SK-N-SH (cell line): Measurements from ENCODE around the gene CACNG4. TPM values are rescaled to one million over a fixed set of nuclear protein-coding genes. Genes with fewer than 3 reads are reported as not detected.

Experiments used
- CTCF ChIA-PET: fragments of 300-600, 350-600 bp; formaldehyde crosslinking; extraction: SDS; loops from one replicate; lab custom pipeline; 2021; lab: Yijun Ruan, JAX
- POLR2A ChIA-PET: fragments of 350-600 bp; sonication (Branson Sonifier 250); formaldehyde crosslinking; extraction: SDS; loops from one replicate; lab custom pipeline; 2020; ENCODE audit warnings: antibody characterized with exemption, inconsistent platforms; lab: Yijun Ruan, JAX
- DNase-seq: peaks from one replicate; pipeline ENCODE4 v3.0.0; 2012
- H2AFZ ChIP-seq: fragments of 200-600 bp; sonication (generic); 2 replicates; pipeline ENCODE4 v1.8.1; 2016; ENCODE audit warnings: antibody characterized with exemption, mild to moderate bottlenecking, low read depth
- H3F3A ChIP-seq: fragments of 200-600 bp; sonication (generic); replicated peaks from 2 replicates; pipeline ENCODE3; 2016; ENCODE audit warnings: antibody characterized with exemption, mild to moderate bottlenecking; ENCODE audit not compliant: insufficient read depth
- H3K27ac ChIP-seq, 2 experiments: fragments of 200-500 bp in 1 of 2; fragments of 200-600 bp in 1 of 2; sonication (Bioruptor generic) in 1 of 2; sonication (generic), shearing (Covaris generic) in 1 of 2; 2 replicates each; pipeline versions ENCODE4 v1.5.1 to v1.6.1; 2014 to 2016; ENCODE audit warnings: low read depth in 2 of 2, inconsistent platforms in 1 of 2, low read length in 1 of 2, mild to moderate bottlenecking in 1 of 2, mixed read lengths in 1 of 2
- H3K27me3 ChIP-seq: fragments of 200-600 bp; sonication (generic), shearing (Covaris generic); 2 replicates; pipeline ENCODE4 v1.6.1; 2016; ENCODE audit warnings: mixed run types; ENCODE audit not compliant: insufficient read depth
- H3K36me3 ChIP-seq, 2 experiments: fragments of 200-500 bp in 1 of 2; fragments of 200-600 bp in 1 of 2; sonication (Bioruptor generic) in 1 of 2; sonication (generic) in 1 of 2; replicated peaks in 1 of 2; 2 replicates each; pipeline versions ENCODE3 to v1.5.1; 2014 to 2016; ENCODE audit warnings: low read length in 1 of 2, mild to moderate bottlenecking in 1 of 2; ENCODE audit not compliant: insufficient read depth in 2 of 2, control insufficient read depth in 1 of 2
- H3K4me1 ChIP-seq, 2 experiments: fragments of 200-500 bp in 1 of 2; fragments of 200-600 bp in 1 of 2; sonication (Bioruptor generic) in 1 of 2; sonication (generic), shearing (Covaris generic) in 1 of 2; 2 replicates each; pipeline versions ENCODE4 v1.5.1 to v1.6.1; 2014 to 2016; ENCODE audit warnings: low read depth in 1 of 2, low read length in 1 of 2, mixed run types in 1 of 2; ENCODE audit not compliant: insufficient read depth in 2 of 2, control insufficient read depth in 1 of 2
- H3K4me2 ChIP-seq: fragments of 200-600 bp; sonication (generic), shearing (Covaris generic); 2 replicates; pipeline ENCODE4 v1.6.1; 2017; ENCODE audit warnings: mixed run types
- H3K4me3 ChIP-seq, 2 experiments: fragments of 200-500 bp in 1 of 2; fragments of 200-600 bp in 1 of 2; sonication (Bioruptor generic) in 1 of 2; sonication (generic), shearing (Covaris generic) in 1 of 2; 2 replicates each; pipeline versions ENCODE4 v1.5.1 to v1.8.1; 2014 to 2016; ENCODE audit warnings: low read depth in 2 of 2, inconsistent platforms in 1 of 2, low read length in 1 of 2, mild to moderate bottlenecking in 1 of 2, mixed read lengths in 1 of 2, moderate library complexity in 1 of 2
- H3K79me2 ChIP-seq: fragments of 200-600 bp; sonication (generic); 2 replicates; pipeline ENCODE4 v1.8.1; 2017; ENCODE audit warnings: mild to moderate bottlenecking; ENCODE audit not compliant: insufficient read depth
- H3K9ac ChIP-seq: fragments of 200-600 bp; sonication (generic); 2 replicates; pipeline ENCODE4 v1.6.1; 2017; ENCODE audit warnings: mixed run types
- H3K9me2 ChIP-seq: fragments of 200-600 bp; sonication (generic); 2 replicates; pipeline ENCODE4 v1.6.1; 2017; ENCODE audit warnings: mixed run types
- H3K9me3 ChIP-seq: fragments of 200-600 bp; sonication (generic); 2 replicates; pipeline ENCODE4 v1.6.1; 2017; ENCODE audit warnings: mixed run types, mild to moderate bottlenecking, moderate library complexity
- H4K20me1 ChIP-seq: fragments of 200-600 bp; sonication (generic); 2 replicates; pipeline ENCODE4 v1.6.1; 2017; ENCODE audit warnings: mild to moderate bottlenecking, mixed run types; ENCODE audit not compliant: insufficient read depth
- CHD2 ChIP-seq: fragments of 150-350 bp; IDR thresholded peaks from 2 replicates; pipeline ENCODE4 v1.6.1; 2018; ENCODE audit warnings: low read length; ENCODE audit not compliant: partially characterized antibody
- CTCF ChIP-seq: fragments of 200-600 bp; sonication (generic); IDR thresholded peaks from 2 replicates; pipeline ENCODE4 v1.6.1; 2017; ENCODE audit warnings: antibody characterized with exemption, mild to moderate bottlenecking, moderate library complexity
- EP300 ChIP-seq, 2 experiments: IDR thresholded peaks; 2 replicates each; pipeline versions ENCODE4 v1.4.0 to v1.6.1; 2012; ENCODE audit warnings: borderline replicate concordance in 1 of 2, low read depth in 1 of 2, low read length in 1 of 2
- EZH2phosphoT487 ChIP-seq: fragments of 200-600 bp; sonication (generic); IDR thresholded peaks from 2 replicates; pipeline ENCODE4 v1.6.1; 2017; ENCODE audit warnings: low read depth, mixed run types, mild to moderate bottlenecking, antibody characterized with exemption, moderate library complexity, borderline replicate concordance
- FOSL2 ChIP-seq: IDR thresholded peaks from 2 replicates; pipeline ENCODE4 v1.4.0; 2012; ENCODE audit warnings: low read depth, mild to moderate bottlenecking, moderate library complexity, borderline replicate concordance
- FOXJ3 ChIP-seq: sonication (generic); formaldehyde crosslinking; IDR thresholded peaks from 2 replicates; pipeline ENCODE4 v1.5.1; 2020; ENCODE audit warnings: mild to moderate bottlenecking, missing genetic modification reagents
- GABPA ChIP-seq: IDR thresholded peaks from 2 replicates; pipeline ENCODE4 v1.4.0; 2012; ENCODE audit warnings: low read depth, mild to moderate bottlenecking
- GATA2 ChIP-seq: sonication (generic); formaldehyde crosslinking; IDR thresholded peaks from 2 replicates; pipeline ENCODE4 v1.5.0; 2020; ENCODE audit warnings: mild to moderate bottlenecking, missing genetic modification reagents
- IRF3 ChIP-seq: fragments of 150-350 bp; IDR thresholded peaks from 2 replicates; pipeline ENCODE4 v1.6.1; 2016; ENCODE audit warnings: mild to moderate bottlenecking, low read depth, low read length
- MAX ChIP-seq: IDR thresholded peaks from 2 replicates; pipeline ENCODE4 v1.4.0; 2012; ENCODE audit warnings: low read depth
- MEF2A ChIP-seq: IDR thresholded peaks from 2 replicates; pipeline ENCODE4 v1.4.0; 2012; ENCODE audit warnings: low read depth, borderline replicate concordance
- MXI1 ChIP-seq: IDR thresholded peaks from 2 replicates; pipeline ENCODE4 v1.6.1; 2012; ENCODE audit warnings: mild to moderate bottlenecking, low read depth, low read length, improper control_type of control experiment
- NRF1 ChIP-seq: IDR thresholded peaks from 2 replicates; pipeline ENCODE4 v1.6.1; 2012; ENCODE audit warnings: low read depth, mild to moderate bottlenecking, low read length
- POLR2AphosphoS5 ChIP-seq: IDR thresholded peaks from 2 replicates; pipeline ENCODE4 v1.6.1; 2012; ENCODE audit warnings: low read depth, low read length
- RAD21 ChIP-seq: IDR thresholded peaks from 2 replicates; pipeline ENCODE4 v1.6.1; 2012; ENCODE audit warnings: mild to moderate bottlenecking, low read length
- RCOR1 ChIP-seq: fragments of 150-350 bp; IDR thresholded peaks from 2 replicates; pipeline ENCODE4 v1.6.1; 2017; ENCODE audit warnings: antibody characterized with exemption, low read length
- REST ChIP-seq: IDR thresholded peaks from 2 replicates; pipeline ENCODE4 v1.6.1; 2012; ENCODE audit warnings: mild to moderate bottlenecking, low read depth, low read length, moderate library complexity
- SIN3A ChIP-seq: IDR thresholded peaks from 2 replicates; pipeline ENCODE4 v1.6.1; 2012; ENCODE audit warnings: low read depth, mild to moderate bottlenecking, low read length, moderate library complexity, borderline replicate concordance
- USF2 ChIP-seq: fragments of 150-350 bp; IDR thresholded peaks from 2 replicates; pipeline ENCODE4 v1.6.1; 2017; ENCODE audit warnings: antibody characterized with exemption, low read length, low read depth, borderline replicate concordance
- YY1 ChIP-seq: IDR thresholded peaks from 2 replicates; pipeline ENCODE4 v1.4.0; 2012; ENCODE audit warnings: low read depth, mild to moderate bottlenecking
- WGBS: methylation state at CpG from one replicate; pipeline ENCODE4 v1.1.6; 2017; ENCODE audit warnings: low lambda C conversion rate; 5-methylcytosine and 5-hydroxymethylcytosine counted together
- polyA plus RNA-seq, 3 experiments: library from polyadenylated mRNA; depleted of rRNA; stranded (reverse); fragments of >200 nt; gene quantifications; 2 replicates each; pipeline ENCODE4 v1.2.3, GENCODE V29; 2012

The CACNG4 gene
- polyA plus RNA-seq, 1 of the 3 experiments (the other 2 are of a cell fraction): 13.2 TPM

- no peak for DNase-seq
- H3K9me2 ChIP-seq: no peaks in the 10 kb centered on the region
- H3K9me3 ChIP-seq: no peaks in the 10 kb centered on the region
- H3K4me2 ChIP-seq: no peak overlapping the region
- H3K4me3 ChIP-seq: no peak overlapping the region
- H3K27me3 ChIP-seq: no peaks in the 10 kb centered on the region; the same call in 1 of the 2 replicates
- POLR2A ChIA-PET: interaction anchor here (1.2 kb wide), 1 partner anchor 47 kb away, joined by 3 read pairs; no protein-coding TSS in a partner anchor
- no peaks in the 10 kb centered on the region for H3K79me2 ChIP-seq
- no peaks in the 10 kb centered on the region for H4K20me1 ChIP-seq
- 86% methylated on average over 11 of the region's 11 CpGs for WGBS
- no peak overlapping the region for H2AFZ ChIP-seq
- H3K27ac ChIP-seq: no peak overlapping the region
- peaks cover 0 to 6% of the 10 kb centered on the region in 2 experiments; a peak in 1 of 4 replicates for H3K4me1 ChIP-seq
- CTCF ChIA-PET: interaction anchor here (0.6 to 7.4 kb wide), 21 partner anchors 8 to 295 kb away, joined by 3 to 39 read pairs (median 4); no protein-coding TSS in a partner anchor
- no peaks in the 10 kb centered on the region for H3F3A ChIP-seq
- TF ChIP-seq CTCF (no peak), CHD2 (no peak), MEF2A (no peak), GABPA (no peak), YY1 (no peak), GATA2 (CRISPR knock-in tag) (no peak)
- no peak overlapping the region for H3K9ac ChIP-seq
- no peaks in the 10 kb centered on the region for H3K36me3 ChIP-seq
Observed at GRCh38 chr17:66915792-66916191, 48.7 kb upstream of the CACNG4 start.

- no peak overlapping the region for H3K9ac ChIP-seq
- H3K4me1 ChIP-seq: peaks cover 0 to 6% of the 10 kb centered on the region in 2 experiments; a peak in 1 of 4 replicates
- H4K20me1 ChIP-seq: no peaks in the 10 kb centered on the region
- ChIA-PET POLR2A (interaction anchor here (1.2 kb wide), 1 partner anchor 46 kb away, joined by 3 read pairs; no protein-coding TSS in a partner anchor), CTCF (interaction anchor here (0.6 to 7.4 kb wide), 13 partner anchors 12 to 676 kb away, joined by 3 to 39 read pairs (median 3); no protein-coding TSS in a partner anchor)
- no peak overlapping the region for H3K27ac ChIP-seq
- 74% methylated on average over 1 of the region's 1 CpG for WGBS
- no peaks in the 10 kb centered on the region for H3K9me3 ChIP-seq
- no peaks in the 10 kb centered on the region for H3K79me2 ChIP-seq
- no peak overlapping the region for H3K4me2 ChIP-seq
- no peaks in the 10 kb centered on the region for H3F3A ChIP-seq
- H3K27me3 ChIP-seq: no peaks in the 10 kb centered on the region
- H3K4me3 ChIP-seq: no peak overlapping the region
- no peaks in the 10 kb centered on the region for H3K9me2 ChIP-seq
- DNase-seq: no peak
- no peaks in the 10 kb centered on the region for H3K36me3 ChIP-seq
- H2AFZ ChIP-seq: no peak overlapping the region
- TF ChIP-seq SIN3A (no peak), FOSL2 (no peak), IRF3 (no peak), RCOR1 (no peak), POLR2AphosphoS5 (no peak), RAD21 (no peak), REST (no peak), EZH2phosphoT487 (no peak), EP300 (IDR thresholded peaks at IDR 0.05; ENCODE audit: borderline replicate concordance in 1 of 2, low read depth in 1 of 2, low read length in 1 of 2) (no peak), USF2 (no peak), MAX (no peak), NRF1 (no peak), MXI1 (no peak), FOXJ3 (CRISPR knock-in tag) (no peak), GATA2 (CRISPR knock-in tag) (no peak), CHD2 (no peak)
Observed at GRCh38 chr17:66916946-66917345, 47.6 kb upstream of the CACNG4 start.
